Endodermal cell (in vitro differentiated cells): ENCODE data around the gene PHF23. TPM values are rescaled to one million over a fixed set of nuclear protein-coding genes. Genes with fewer than 3 reads are reported as not detected.

Experiments used
- DNase-seq: peaks from one replicate; pipeline ENCODE4 v3.0.0-alpha.2; 2017
- H3K27ac ChIP-seq: 2 replicates; pipeline ENCODE4 v1.5.1; 2013; ENCODE audit warnings: mild to moderate bottlenecking, low read depth, low read length, moderate library complexity
- H3K27me3 ChIP-seq: 2 replicates; pipeline ENCODE4 v1.6.1; 2013; ENCODE audit warnings: mild to moderate bottlenecking, low read length, moderate library complexity; ENCODE audit not compliant: insufficient read depth, control insufficient read depth, poor library complexity, severe bottlenecking
- H3K36me3 ChIP-seq: 2 replicates; pipeline ENCODE4 v1.7.0; 2013; ENCODE audit warnings: mild to moderate bottlenecking, low read length, moderate library complexity; ENCODE audit not compliant: control insufficient read depth, insufficient read depth
- H3K4me1 ChIP-seq: one replicate; pipeline ENCODE4 v1.7.0; 2013; ENCODE audit warnings: low read length; ENCODE audit not compliant: control insufficient read depth, insufficient read depth
- H3K4me3 ChIP-seq: 2 replicates; pipeline ENCODE4 v1.5.1; 2013; ENCODE audit warnings: mild to moderate bottlenecking, low read length, moderate library complexity
- H3K9ac ChIP-seq: 2 replicates; pipeline ENCODE4 v1.6.1; 2013; ENCODE audit warnings: mild to moderate bottlenecking, low read length, moderate library complexity; ENCODE audit not compliant: poor library complexity, severe bottlenecking; ENCODE audit errors: extremely low read depth
- H3K9me3 ChIP-seq: 2 replicates; pipeline ENCODE4 v1.6.1; 2013; ENCODE audit warnings: mild to moderate bottlenecking, low read length, moderate library complexity; ENCODE audit not compliant: control insufficient read depth
- H3K27ac Mint-ChIP-seq: 2 replicates; pipeline ENCODE4 v1.8.0; 2020; ENCODE audit warnings: mixed read lengths
- H3K27me3 Mint-ChIP-seq: 2 replicates; pipeline ENCODE4 v1.8.0; 2021; ENCODE audit warnings: mild to moderate bottlenecking, mixed read lengths; ENCODE audit not compliant: insufficient read depth
- H3K36me3 Mint-ChIP-seq: 2 replicates; pipeline ENCODE4 v1.8.0; 2020; ENCODE audit warnings: low read depth, mixed read lengths
- H3K4me1 Mint-ChIP-seq: 2 replicates; pipeline ENCODE4 v1.8.0; 2020; ENCODE audit warnings: mixed read lengths
- H3K4me3 Mint-ChIP-seq: 2 replicates; pipeline ENCODE4 v1.8.0; 2020; ENCODE audit warnings: mild to moderate bottlenecking, moderate library complexity, mixed read lengths
- H3K9me3 Mint-ChIP-seq: 2 replicates; pipeline ENCODE4 v1.8.0; 2020; ENCODE audit warnings: mild to moderate bottlenecking, mixed read lengths
- WGBS, 2 experiments: methylation state at CpG; one replicate each; pipeline versions ENCODE4 v1.1.5 to v1.1.7; 2013; ENCODE audit warnings: missing lambda C conversion rate in 2 of 2, mixed read lengths in 1 of 2; ENCODE audit not compliant: insufficient coverage in 1 of 2, insufficient read length in 1 of 2; 5-methylcytosine and 5-hydroxymethylcytosine counted together
- total RNA-seq, 2 donors: library from RNA; stranded (reverse); fragmentation: NEBNext Ultra II Directional in 1 of 2; extraction: Animal tissue kit (Norgen Biotek cat#: 25700) in 1 of 2; gene quantifications; 2 replicates in 1 of 2; 3 replicates in 1 of 2; pipeline ENCODE4 v1.2.1, GENCODE V29; 2021
- TF ChIP-seq, protein P1 (sequence below): fragments of 200-600 bp; sonication (generic); conservative IDR thresholded peaks from 2 replicates; pipeline ENCODE4 v1.5.0; 2021; ENCODE audit warnings: antibody characterized with exemption, mild to moderate bottlenecking

The PHF23 gene
- total RNA-seq, 2 donors from 2014 or later = 67.3 to 71.6 TPM

DNA sequence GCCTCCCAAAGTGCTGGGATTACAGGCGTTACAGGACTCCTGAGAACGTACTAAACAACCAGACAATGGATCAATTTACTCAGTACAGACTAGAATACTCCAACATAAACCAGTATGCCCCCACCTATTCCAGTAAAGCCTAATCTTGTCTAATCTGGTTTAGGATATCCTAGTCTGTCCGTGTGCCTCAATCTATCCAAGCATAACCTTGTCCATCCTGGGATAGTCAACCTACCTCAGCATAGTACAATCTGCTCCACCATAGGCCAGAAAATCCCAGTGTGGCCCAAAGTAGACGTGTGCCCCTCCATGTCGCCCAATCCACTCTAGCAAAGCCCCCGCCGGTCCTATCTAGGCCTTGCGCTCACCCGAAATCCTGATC lies 5.6 kb downstream of the PHF23 start:
- H3K4me1 ChIP-seq = peaks cover 5% of the 10 kb centered on the region
- 3 to 4% methylated on average over 8 to 9 of the region's 9 CpGs for WGBS, 2 experiments
- peaks cover 35% of the 10 kb centered on the region for H3K4me1 Mint-ChIP-seq
- H3K9me3 ChIP-seq = no peaks in the 10 kb centered on the region
- no peaks in the 10 kb centered on the region for H3K9me3 Mint-ChIP-seq
- peaks cover 59% of the 10 kb centered on the region for H3K36me3 Mint-ChIP-seq
- TF ChIP-seq, protein P1, sequence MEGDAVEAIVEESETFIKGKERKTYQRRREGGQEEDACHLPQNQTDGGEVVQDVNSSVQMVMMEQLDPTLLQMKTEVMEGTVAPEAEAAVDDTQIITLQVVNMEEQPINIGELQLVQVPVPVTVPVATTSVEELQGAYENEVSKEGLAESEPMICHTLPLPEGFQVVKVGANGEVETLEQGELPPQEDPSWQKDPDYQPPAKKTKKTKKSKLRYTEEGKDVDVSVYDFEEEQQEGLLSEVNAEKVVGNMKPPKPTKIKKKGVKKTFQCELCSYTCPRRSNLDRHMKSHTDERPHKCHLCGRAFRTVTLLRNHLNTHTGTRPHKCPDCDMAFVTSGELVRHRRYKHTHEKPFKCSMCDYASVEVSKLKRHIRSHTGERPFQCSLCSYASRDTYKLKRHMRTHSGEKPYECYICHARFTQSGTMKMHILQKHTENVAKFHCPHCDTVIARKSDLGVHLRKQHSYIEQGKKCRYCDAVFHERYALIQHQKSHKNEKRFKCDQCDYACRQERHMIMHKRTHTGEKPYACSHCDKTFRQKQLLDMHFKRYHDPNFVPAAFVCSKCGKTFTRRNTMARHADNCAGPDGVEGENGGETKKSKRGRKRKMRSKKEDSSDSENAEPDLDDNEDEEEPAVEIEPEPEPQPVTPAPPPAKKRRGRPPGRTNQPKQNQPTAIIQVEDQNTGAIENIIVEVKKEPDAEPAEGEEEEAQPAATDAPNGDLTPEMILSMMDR = no peak
- no peak for DNase-seq
- peaks cover 53% of the 10 kb centered on the region for H3K36me3 ChIP-seq
- no peaks in the 10 kb centered on the region for H3K27me3 Mint-ChIP-seq
- peak overlapping the region; percentile 88 for H3K4me3 Mint-ChIP-seq
- peak overlapping the region; percentile 94 for H3K27ac Mint-ChIP-seq
- H3K9ac ChIP-seq = peak overlapping the region; percentile 88
- H3K27ac ChIP-seq = peak overlapping the region; percentile 81
- H3K4me3 ChIP-seq = peak overlapping the region; percentile 99
- H3K27me3 ChIP-seq = no peaks in the 10 kb centered on the region

DNA sequence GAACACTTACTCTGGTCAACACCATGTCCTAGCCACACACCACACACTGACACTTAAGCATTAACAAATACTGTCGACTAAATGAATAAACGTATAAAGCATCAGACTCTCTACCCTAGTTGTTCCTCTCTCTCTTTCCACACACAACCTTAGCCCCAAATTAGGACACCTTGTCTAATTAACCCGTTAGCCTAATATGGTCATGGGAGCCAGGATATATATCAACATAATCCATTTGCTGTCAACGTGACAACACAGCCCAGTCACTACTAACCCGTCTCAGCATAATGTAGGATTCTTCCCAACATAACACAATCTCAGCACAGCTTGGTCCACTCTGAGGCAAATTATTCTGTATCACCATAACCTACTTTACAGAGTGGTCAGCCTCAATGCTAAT lies 7.1 kb downstream of the PHF23 start:
- Histone ChIP-seq H3K36me3 (peaks cover 61% of the 10 kb centered on the region), H3K27ac (no peak overlapping the region), H3K9me3 (no peaks in the 10 kb centered on the region), H3K27me3 (no peaks in the 10 kb centered on the region), H3K4me1 (peaks cover 5% of the 10 kb centered on the region), H3K4me3 (peak overlapping the region; percentile 99), H3K9ac (no peak overlapping the region)
- WGBS, 2 experiments = 90 to 94% methylated on average over 5 of the region's 5 CpGs
- Mint-ChIP-seq H3K4me3 (peak overlapping the region; percentile 88), H3K9me3 (no peaks in the 10 kb centered on the region), H3K27ac (no peak overlapping the region), H3K27me3 (no peaks in the 10 kb centered on the region), H3K36me3 (peaks cover 68% of the 10 kb centered on the region), H3K4me1 (peaks cover 32% of the 10 kb centered on the region)
- DNase-seq = no peak
- TF ChIP-seq, protein P1 = no peak

DNA sequence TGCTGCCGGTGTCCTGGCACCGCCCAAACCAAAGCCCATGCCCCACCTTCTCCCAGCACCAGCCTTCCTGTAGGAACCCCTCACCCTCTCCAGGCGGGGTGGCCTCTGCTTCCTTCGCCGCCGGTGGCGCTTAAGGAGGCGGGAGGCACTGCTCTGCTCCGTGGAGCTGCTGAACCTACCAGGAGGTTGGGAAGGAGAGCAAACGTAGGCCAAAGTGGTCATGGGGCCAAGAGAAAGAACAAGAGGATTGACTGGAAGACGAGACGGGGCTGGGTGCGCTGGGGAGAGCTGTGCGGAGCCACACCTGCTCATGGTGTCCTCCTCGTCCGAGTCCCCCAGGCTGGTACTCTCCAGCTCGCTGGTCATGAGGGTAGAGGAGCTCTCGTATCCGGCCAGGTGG lies 9.8 kb downstream of the PHF23 start:
- H3K27ac ChIP-seq = no peak overlapping the region
- Mint-ChIP-seq H3K9me3 (no peaks in the 10 kb centered on the region), H3K27ac (no peak overlapping the region), H3K27me3 (no peaks in the 10 kb centered on the region), H3K4me1 (peaks cover 14% of the 10 kb centered on the region), H3K36me3 (peaks cover 59% of the 10 kb centered on the region), H3K4me3 (no peak overlapping the region)
- H3K27me3 ChIP-seq = no peaks in the 10 kb centered on the region
- no peak overlapping the region for H3K4me3 ChIP-seq
- H3K36me3 ChIP-seq = peaks cover 55% of the 10 kb centered on the region
- H3K9ac ChIP-seq = no peak overlapping the region
- no peak for DNase-seq
- 96 to 97% methylated on average over 7 to 19 of the region's 19 CpGs for WGBS, 2 experiments
- TF ChIP-seq, protein P1 = no peak
- H3K4me1 ChIP-seq = peaks cover 3% of the 10 kb centered on the region
- H3K9me3 ChIP-seq = no peaks in the 10 kb centered on the region
